Anterior cingulate cortex (tissue), 58 donors: ENCODE measurements around the gene ABCF2.

Source experiments
- DNase-seq, 58 donors: peaks; one replicate each; lab custom pipeline; 2025; lab: John Stamatoyannopoulos, UW

The ABCF2 gene

DNA sequence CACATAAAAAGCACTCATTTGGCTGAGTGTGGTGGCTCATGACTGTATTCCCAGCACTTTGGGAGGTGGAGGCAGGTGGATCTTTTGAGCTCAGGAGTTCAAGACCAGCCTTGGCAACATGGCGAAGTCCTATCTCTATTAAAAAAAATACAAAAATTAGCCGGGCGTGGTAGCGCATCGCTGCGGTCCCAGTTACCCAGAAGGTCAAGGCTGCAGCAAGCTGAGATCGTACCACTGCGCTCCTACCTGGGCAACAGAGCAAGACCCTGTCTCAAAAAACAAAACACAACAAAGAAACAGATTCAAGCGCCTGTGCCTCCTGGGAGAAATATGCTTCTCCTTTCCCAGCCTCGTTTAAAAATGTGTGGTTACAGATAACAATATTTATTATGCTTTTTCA, 2.2 kb upstream of the ABCF2 start:
- DNase-seq = no peak

DNA sequence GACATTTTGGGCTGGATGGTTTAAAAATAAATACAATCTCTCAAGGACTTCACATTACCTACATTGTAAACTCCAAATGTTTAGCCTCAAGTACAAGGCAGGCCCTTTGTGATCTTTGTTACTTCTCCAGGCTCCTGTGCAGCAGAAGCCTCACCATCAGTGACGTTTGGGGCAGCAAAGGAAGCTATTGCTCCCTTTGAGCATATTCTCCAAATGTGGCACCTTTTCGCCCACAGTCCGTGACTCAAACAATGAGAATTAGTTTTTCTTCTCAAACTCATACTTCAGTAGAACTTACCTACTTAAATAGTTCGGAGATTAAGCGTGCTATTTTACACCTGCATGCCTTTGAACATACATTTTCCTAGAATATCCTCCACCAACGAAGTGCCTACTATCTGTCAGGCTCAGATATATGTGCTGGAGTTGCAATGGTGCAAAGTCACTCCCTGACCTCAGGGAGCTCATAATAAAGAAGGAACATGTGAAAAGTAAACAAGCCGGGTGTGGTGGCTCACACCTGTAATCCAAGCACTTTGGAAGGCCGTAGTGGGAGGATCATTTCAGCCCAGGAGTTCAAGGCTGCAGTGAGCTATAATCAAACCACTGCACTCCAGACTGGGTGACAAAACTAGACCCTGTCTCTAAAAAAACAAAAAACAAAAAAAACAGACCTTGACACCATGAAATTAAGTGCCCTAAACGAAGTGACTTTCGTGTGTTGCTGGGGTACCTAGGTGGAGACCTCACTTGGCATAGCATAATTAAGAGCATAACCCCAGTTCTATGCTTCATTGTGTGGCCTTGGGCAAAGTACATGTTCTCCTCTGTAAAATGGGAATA, 1.2 kb upstream of the ABCF2 start:
- no peak for DNase-seq

DNA sequence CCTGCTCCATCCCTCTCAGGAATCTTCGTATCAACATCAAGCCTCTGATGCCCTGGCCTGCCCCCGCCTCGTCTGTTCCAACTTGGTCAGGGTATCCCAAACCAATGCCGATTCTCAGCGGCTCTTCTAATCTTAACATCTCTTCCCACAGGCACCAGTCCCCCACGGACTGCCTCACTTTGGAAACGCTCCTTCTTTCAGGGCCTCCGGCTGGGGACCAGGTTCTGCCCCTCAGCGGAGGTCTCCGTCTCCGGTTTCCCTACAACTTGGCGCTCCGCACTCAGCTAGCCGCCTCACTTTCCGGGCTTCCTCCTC, 488 bp downstream of the ABCF2 start:
- DNase-seq = no peak

DNA sequence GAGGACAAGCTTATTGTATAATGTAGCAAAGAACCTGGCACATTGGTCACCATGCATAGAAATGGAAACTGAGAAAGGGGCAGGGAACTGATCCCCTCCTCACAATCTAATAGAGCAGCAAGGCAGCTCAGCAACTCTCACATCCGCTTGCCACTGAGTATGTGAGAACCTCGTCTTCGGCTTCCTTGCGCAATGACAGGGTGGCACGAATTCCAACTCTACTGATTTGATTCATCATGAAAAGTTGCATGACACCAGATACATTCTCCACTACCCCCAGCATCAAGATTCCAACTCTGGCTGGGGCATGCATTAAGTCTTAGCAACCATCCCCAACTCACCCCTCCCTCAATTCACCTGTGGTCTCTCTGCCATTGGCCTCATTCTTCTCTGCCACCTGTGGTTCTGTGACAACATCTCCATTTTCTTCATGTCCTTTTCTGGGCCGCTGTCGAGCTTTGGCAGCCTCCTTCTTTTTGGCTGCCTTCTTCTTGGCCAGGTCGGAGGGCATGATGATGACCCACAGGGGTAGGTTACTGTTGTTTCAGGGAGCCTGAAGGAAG, 976 bp downstream of the ABCF2 start:
- DNase-seq = no peak

DNA sequence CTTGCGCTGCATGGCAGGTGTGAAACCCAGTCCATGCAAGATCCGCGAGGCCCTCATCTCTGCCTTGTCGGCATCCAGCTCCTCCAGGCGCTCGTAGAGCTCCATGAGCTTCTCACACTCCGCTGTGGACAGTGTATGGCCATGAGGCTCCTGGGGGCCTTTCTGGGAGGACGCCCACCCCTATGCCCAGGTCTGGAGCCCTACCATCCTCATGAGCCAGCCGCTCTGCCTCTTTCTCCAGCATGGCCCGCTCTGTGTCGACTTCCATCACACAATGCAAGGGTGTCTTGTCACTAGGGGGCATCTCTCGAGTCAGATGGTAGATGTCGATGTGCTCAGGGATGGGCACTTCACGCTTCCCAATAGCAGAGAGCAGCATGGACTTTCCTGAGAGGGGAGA, 3.3 kb downstream of the ABCF2 start:
- DNase-seq = no peak

DNA sequence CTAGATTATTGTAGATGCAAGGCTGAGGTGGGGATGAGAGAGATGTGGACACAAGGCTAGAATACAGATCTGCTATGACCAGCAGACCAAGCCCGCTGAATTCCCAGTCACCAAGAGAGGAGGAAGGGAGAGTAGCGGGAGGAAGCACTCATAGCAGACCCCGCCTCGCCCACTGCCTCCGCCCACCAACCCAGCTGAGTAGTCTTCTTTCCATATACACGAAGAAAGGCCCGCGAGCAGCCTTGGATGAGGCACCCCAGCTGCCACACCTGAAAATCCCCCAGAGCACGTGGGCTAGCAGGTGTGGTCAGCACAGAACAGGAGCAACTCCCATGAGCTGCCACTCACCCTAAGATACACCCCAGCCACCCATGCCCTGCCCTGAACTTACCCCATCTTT, 8.8 kb downstream of the ABCF2 start:
- no peak for DNase-seq

DNA sequence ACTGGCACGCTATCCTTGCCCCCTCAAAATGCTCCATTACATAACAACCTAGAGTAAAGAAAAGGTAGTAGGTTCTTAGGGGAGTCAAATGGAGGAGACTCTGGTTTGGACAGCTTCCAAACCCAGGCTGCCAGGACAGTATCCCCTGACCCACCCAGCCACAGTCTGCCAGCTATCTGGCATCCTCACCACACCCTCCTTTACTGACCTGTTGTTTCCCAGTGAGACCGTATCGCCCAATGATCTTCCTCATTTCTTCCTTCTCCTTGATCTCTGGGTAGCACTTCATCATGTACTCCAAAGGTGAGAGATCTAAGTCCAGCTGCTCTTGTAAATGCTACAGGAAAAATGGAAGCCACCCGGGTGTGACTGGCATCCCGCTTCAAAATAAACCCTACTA, 11.6 kb downstream of the ABCF2 start:
- no peak for DNase-seq

DNA sequence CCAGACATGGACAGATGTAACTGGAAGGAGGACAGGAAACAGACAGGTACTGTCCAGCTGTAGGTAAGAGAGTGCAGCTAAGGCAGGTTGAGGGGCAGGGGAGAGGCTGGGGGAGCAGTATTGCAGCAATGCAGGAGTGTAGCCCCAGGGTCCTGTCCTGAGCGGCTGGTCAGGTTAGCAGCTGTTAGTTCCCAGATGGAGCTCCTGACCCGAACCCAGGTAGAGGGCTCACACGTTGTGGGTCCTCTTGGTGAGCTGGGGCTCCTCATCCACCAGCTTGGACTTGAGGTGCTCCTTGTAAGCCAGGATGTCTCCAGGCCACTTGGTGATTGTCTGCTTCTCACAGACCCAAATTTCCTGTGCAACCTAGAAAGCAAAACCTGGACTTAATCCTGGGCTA, 13.2 kb downstream of the ABCF2 start:
- no peak for DNase-seq

DNA sequence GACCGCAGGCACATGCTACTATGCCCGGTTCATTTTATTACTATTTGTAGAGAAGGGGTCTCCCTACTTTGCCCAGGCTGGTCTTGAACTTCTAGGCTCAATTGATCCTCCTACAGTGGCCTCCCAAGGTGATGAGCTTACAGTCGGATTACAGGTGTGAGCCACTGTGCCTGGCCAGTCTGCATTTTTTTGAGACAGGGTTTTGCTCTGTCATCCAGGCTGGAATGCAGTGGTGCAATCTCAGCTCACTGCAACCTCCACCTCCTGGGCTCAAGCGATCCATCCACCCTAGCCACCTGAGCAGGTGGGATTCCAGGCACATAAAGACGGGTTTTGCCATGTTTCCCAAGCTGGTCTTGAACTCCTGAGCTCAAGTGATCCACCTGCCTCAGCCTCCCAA, 14.4 kb downstream of the ABCF2 start:
- no peak for DNase-seq

DNA sequence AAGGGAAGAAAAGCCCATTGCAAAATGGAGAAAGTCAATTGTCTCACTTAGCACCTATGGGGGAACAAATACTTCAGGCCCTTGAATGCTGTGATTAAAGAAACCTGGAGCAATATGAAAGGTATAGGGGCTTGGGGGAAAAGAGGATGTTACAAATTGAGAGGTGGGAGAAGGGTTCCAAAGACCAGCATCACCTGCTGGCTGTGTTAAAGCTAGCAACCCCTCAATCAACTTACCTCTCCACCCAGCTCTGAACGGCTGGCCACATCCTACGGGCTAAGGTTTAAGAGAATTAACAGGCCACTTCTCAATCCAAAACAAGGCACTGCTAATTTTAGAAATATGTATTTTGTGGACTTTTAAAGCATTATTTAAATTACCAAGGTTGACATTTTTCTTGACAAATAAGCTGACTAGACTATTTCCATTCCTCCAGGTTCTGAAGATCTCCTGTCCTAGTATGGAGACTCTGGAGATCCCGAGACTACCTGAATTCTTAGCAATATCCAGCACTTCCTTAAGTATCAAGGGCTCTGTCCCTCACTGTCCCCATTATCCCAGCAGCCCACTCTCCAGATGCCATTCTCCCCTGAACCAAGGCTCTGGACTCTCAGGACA, 15.7 kb downstream of the ABCF2 start:
- DNase-seq = no peak

DNA sequence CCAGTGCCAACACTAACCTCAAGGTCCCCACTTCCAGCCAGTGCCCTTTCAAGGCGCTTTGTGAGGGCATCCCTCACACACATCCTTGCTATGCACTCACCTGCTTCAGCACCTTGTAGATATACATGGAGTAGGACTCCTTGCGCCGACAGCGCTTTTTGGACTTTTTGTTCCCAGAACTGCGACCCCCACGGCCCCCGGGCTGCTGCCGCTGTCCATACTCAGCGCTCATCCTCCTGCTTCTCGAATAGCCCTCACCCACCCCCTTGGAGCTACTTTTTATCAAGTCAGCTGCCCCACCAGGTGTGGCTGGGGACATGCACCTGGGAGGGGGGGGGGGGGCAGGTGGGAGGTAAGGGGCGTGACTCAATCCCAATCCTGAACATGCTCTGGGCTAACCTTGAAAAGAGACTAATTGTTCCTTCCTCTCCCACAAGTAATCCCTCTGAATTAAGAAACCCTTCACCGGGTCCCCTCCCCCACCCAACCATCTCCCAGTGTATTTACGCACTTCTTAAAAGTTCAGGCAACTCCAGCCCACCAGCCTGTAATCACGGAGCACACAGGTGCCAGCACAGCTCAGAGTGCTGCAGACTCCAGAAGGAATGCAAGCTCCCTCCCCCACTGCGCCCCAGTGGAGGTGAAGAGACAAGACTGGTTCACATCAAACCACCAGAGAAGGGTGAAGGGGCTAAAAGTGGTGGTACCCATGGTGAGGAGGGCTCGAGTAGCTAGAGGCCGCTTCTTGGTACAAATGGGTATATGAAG, 16.7 kb downstream of the ABCF2 start, which contains the start of gene H2BK1:
Gene H2BK1, minus strand, starts transcription at position 402 of the 768 bp plus-strand sequence. Its CDS starts 170 bp downstream, at position 232.
- DNase-seq = no peak

DNA sequence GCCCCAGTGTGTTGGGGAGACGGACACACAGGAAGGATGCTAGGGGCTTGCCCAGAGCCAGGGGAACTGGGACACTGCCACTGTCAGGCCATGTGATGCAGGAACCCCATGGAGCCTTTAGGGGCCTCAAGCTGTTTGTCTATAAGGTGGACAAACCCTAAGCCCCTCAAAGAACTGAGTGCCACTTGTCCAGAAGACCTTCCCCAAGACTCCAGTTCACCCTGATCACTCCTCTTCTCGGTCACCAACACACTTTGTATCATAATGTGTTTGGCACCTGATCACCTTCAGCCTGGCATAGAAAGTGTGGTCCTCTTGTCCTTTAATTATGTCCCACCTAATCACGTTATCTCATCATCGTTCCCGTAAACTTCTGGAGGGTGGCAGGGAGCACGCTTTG, 17.4 kb downstream of the ABCF2 start:
- DNase-seq = no peak

DNA sequence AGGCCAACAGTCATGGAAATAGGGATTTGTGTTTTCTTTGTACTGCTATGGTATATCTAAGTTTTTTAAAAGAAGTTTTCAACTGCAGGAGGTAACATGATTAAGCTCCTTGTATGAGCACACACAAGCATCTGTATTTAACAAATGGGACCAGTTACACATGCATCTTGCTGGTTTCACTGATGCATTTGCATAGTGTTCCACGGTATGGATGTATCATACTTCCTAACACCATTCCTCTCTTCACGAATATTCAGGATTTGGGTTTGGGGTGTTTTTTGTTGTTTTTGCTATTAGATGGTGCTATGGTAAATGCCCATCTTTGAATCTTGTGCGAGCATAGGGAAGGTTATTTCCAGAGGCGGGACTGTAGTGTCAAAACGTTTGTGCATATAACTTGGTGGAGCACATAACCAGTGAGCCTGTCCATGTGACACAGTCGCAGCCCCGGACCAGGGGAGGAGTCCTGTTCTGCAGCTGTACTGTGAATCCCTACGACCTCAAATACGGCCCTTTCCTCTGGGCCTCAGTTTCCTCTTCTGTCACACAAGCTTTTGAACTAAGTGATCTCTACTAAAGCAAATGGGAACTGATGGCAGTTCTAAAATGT, 18.6 kb downstream of the ABCF2 start:
- no peak for DNase-seq

DNA sequence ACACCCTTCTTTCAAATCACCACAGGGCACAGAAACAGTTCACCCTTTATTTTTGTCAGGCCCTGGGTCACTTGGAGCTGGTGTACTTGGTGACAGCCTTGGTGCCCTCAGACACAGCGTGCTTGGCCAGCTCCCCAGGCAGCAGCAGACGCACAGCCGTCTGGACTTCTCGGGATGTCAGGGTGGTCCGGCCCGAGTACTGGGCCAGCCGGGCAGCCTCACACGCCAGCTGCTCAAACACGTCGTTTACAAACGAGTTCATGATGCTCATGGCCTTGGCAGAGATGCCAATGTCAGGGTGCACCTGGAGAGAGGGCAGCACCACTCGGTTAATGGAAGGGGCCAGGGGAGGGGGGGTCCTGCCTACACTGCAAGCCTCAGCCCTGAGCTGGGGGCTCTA, 19.2 kb downstream of the ABCF2 start:
- no peak for DNase-seq

DNA sequence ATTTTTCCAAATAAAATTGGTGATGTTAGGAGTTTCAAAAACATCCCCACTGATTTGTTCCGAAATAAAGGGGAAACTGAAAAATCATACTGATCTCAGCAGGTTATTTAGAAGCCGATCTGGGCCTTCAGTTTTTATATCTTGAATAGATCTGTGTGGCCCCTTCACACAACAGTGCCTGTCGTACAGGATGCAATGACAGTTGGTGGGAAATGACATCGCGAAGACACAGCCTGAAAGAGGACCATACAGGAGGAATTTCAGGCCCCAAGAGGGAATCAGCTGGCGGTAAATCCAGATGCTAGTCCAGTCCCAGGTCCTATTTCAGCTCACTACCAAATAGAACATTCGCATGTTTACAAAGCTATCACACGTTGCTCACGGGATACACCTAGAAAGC, 19.7 kb downstream of the ABCF2 start:
- no peak for DNase-seq

DNA sequence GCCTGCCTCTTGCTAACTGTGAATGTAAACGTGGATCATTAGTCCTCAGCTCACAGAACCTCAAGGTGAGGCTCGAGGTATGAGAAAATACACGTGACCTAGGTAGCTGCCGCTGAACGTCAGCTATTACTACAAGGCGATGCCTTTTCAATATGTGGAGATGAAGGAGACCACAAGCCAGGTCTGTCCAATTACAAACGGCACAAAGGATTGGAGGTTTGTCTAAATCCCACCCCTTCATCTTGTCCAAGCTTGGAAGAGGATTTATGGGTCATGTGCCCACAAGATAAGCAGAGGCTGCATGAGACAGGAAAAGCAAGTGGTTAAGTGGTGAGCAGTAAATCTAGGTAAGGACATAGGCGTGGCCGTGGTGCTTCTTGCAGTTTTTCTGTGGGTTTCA, 20.1 kb downstream of the ABCF2 start:
- no peak for DNase-seq

DNA sequence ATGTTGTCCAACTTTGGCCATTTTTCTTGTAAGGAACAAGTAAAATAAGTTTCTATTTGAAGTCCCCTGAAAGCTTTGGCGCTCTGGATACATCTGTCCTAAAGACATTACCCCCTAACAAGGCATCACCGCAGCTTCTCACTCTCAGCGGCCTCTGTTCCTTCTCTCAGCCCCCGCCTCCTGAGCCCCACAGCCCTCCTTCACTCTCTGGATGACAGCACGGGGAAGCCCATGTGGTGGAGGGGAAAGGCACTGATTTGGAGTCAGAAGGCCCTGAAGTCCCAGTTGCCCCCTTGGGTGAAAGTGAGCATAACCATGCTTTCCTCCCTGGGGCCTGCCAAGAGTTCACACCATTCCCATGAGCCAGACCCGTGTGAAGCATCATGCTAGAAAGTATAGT, 21.3 kb downstream of the ABCF2 start:
- DNase-seq = no peak

DNA sequence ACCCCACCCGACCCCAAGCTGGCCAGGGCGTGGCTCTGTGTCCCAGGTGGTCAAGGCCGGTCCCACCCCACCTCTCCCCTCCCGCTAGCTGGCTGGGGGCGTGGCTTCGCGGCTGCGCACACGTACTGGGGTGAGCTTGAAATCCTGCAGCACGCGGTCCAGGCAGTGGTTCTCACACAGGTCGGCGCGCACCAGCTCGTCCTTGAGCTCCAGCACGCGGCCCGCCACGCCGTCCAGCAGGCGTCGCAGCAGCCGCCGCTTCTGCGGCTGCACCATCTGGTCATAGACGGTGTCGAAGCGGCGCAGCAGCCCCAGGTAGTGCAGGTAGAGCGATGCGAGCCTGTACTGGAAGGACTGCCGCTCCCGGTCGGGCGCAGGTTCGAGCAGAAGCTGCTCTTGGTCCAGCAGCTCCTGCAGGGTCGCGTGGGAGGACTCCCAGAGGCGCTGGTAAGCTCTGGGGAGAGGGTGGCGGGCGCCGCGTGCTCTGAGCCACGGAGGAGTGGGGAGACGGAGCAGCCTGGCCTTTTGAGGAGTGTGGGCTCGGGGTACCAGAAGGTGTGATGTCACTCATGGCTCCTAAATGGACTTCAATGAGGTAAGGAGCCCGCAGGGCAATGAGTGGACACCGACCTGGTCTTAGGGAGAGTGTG, 22.5 kb downstream of the ABCF2 start:
- no peak for DNase-seq

DNA sequence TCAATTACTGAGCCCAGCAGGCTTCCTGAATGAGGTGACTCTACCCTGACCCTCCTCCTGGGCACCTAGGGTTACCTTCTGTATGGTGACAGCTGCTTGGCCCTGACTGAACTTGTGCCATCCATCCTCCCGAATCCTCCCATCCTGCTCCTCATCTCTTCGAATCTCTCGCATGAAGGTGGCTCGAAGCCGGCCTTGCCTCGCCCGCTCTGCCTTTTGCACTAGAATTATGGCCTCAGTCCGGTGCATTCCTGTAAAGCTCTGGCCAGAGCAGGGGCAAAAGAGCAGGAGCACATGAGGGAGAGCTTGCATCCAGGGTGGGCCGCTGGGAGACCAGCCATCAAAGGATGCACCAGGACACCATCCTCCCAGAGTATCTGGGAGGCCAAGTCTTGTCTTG, 24.2 kb downstream of the ABCF2 start:
- no peak for DNase-seq

DNA sequence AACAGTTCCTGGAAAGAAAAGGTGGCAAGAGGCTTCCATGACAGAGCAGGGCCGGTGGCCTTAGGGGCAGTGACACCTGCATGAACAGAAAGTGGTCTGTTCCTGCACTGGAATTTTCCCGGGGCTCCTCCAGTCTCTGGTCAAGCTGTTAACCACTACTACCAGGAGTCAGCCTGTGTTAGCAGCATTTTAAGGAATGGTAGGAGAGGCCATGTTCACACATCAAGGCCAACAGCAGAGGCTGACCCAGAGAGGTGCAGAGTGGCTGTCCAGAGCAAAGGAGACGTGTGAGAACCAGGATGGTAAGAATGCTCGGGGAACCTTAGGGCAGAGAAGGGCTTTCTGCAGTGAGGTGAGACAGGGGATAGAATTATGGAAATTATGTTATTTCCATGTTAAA, 25.3 kb downstream of the ABCF2 start:
- no peak for DNase-seq
